Measurements from ENCODE around the gene CROT. TPM values are rescaled to one million over a fixed set of nuclear protein-coding genes. Genes with fewer than 3 reads are reported as not detected.

The CROT gene
- total and polyA plus RNA-seq, 2 donors: 17.6 to 66.0 TPM

DNA sequence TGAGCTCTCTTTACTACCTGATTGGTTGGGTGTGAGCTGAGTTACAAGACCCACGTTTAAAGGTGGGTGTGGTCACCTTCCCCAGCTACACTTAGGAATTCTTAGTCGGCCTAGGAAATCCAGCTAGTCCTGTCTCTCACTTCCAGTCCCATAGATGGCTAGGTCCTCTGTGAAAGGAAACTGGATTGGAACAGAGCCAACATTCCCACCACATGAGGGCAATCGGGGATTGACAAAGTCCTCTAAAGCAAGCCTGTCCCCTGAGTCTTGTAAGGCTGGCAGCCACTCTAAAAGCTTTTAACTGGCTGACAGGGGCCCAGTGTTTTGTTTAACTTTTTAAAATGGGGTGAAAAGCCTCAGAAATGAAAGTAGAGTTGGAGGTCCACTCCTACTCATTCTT is 15.1 kb upstream of the CROT start:
- WGBS: 66% methylated on average over 3 of the region's 3 CpGs
- DNase-seq (ENCODE audit: extremely low spot score): no peak
- no peak overlapping the region for H3K4me3 ChIP-seq (ENCODE audit: low read depth, low read length)

DNA sequence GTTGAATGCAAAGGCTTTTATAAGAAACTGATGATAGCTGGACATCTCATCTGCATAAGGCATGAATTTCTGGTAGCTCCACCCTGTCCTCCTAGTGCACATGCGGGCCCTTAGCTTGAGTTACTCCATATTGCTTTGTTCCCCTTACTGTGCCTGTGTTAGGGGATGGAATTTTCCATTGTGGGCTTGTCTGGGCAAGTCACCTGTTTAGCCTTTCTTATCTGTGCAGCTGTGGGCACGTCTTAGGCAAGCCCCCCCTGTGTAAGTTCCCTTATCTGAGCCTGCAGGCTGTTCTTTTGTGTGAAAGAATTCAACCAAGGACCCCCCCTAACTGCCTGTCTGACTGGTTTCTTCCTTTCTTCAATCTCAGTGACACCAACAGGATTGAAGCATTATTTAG is 14.5 kb upstream of the CROT start:
- 66% methylated on average over 2 of the region's 2 CpGs for WGBS
- Histone ChIP-seq H3K4me1 (ENCODE audit: insufficient read depth) (no peaks in the 10 kb centered on the region), H3K36me3 (ENCODE audit: insufficient read depth) (no peaks in the 10 kb centered on the region)

More for the DNA sequence above, 15.1 kb upstream of the CROT start:
- Histone ChIP-seq H3K36me3 (ENCODE audit: insufficient read depth) (no peaks in the 10 kb centered on the region), H3K4me1 (ENCODE audit: insufficient read depth) (no peaks in the 10 kb centered on the region), H3K27ac (ENCODE audit: low read depth) (no peak overlapping the region)

DNA sequence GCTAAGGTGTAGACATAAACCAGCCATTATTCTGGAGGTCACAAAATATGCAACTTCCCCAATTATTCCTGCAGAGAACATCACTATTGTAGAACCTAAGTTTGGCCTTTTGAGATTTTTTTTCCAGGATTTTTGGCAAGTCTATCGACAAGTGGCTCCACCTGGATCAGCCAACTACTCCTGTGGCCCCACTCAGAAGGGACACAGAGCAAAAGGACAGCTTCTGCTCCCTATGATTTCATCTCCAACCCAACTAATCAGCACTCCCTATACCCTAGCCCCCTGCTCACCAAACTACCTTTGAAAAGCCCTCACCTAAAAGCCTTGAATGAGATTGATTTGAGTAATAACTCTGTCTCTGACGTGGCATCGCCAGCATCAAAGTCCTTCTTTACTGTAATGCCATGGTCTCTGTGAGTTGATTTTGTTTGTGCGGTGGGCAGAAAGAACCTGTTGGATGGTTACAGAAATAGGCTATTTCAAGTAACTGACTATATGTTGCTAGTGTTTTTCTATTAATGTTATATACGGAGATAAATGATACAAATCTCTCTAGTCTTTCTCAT is 13.7 kb upstream of the CROT start:
- Histone ChIP-seq H3K36me3 (ENCODE audit: insufficient read depth) (no peaks in the 10 kb centered on the region), H3K27ac (ENCODE audit: low read depth) (no peak overlapping the region), H3K4me1 (ENCODE audit: insufficient read depth) (no peaks in the 10 kb centered on the region), H3K4me3 (ENCODE audit: low read depth, low read length) (no peak overlapping the region)
- 96% methylated on average over 5 of the region's 5 CpGs for WGBS
- DNase-seq (ENCODE audit: extremely low spot score): no peak

More for the DNA sequence above, 14.5 kb upstream of the CROT start:
- Histone ChIP-seq H3K27ac (ENCODE audit: low read depth) (no peak overlapping the region), H3K4me3 (ENCODE audit: low read depth, low read length) (no peak overlapping the region)
- DNase-seq (ENCODE audit: extremely low spot score): no peak

DNA sequence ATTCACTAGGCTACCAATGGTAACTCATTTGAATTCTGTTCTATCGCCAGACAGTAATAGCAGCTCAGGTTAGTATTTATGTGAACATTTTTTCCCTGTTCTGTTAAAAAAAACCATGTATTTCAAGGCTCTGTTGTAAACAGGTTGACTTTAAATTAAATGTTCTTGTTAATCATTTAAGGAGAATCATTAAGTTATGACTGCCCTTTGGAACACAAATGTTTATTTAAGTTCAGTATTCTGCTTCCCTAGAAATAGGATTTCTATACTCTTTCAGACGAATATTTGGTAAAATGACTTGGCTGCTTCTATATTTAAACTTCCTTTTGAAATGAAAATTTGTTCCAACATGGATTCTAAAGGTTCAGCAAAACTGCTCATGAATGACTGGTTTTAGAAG is 13.1 kb upstream of the CROT start:
- no peaks in the 10 kb centered on the region for H3K36me3 ChIP-seq (ENCODE audit: insufficient read depth)
- no peak overlapping the region for H3K4me3 ChIP-seq (ENCODE audit: low read depth, low read length)
- WGBS: 85% methylated on average over 2 of the region's 2 CpGs
- DNase-seq (ENCODE audit: extremely low spot score): no peak
- no peak overlapping the region for H3K27ac ChIP-seq (ENCODE audit: low read depth)
- H3K4me1 ChIP-seq (ENCODE audit: insufficient read depth): no peaks in the 10 kb centered on the region

DNA sequence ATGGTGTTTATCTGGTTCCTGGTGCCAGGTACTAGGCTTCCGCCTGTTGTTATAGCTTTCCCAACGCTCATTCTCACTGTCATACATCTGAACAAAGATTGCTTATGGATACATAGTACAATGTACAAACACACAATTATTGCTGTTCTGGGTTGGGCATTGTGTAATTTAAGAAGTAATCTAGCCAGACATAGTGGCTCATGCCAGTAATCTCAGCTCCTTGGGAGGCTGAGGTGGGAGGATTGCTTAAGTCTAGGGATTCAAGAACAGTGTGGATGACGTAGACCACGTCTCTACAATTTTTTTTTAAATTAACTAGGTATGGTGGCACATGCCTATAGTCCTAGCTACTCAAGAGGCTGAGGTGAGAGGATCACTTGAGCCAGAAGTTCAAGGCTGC is 9.3 kb upstream of the CROT start:
- no peaks in the 10 kb centered on the region for H3K36me3 ChIP-seq (ENCODE audit: insufficient read depth)
- no peak for DNase-seq (ENCODE audit: extremely low spot score)
- whole genome bisulfite sequencing: over 99% methylated on average over 4 of the region's 4 CpGs

DNA sequence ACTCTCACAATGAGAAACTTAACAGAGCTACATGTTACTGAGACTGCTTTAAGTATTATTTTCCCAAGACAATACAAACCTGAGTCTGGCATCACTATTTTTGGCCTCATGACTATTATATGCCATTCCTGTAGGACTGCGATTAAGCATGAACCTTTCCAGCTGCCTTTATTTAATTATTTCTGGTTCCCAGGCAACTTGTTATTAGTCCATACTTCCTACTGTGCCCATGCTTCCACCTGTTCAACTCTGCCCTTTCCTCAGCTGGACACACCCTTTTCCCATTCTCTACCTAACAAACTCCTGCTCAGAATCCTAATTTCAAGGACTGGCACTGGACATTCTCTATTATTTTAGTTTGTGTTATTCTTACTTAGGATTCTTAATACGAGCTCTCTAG is 8.1 kb upstream of the CROT start:
- no peak for DNase-seq (ENCODE audit: extremely low spot score)
- Histone ChIP-seq H3K4me1 (ENCODE audit: insufficient read depth) (no peaks in the 10 kb centered on the region), H3K27ac (ENCODE audit: low read depth) (no peak overlapping the region), H3K4me3 (ENCODE audit: low read depth, low read length) (no peak overlapping the region), H3K36me3 (ENCODE audit: insufficient read depth) (no peaks in the 10 kb centered on the region)
- 93% methylated on average over 2 of the region's 2 CpGs for WGBS

More for the DNA sequence above, 9.3 kb upstream of the CROT start:
- Histone ChIP-seq H3K4me1 (ENCODE audit: insufficient read depth) (no peaks in the 10 kb centered on the region), H3K4me3 (ENCODE audit: low read depth, low read length) (no peak overlapping the region), H3K27ac (ENCODE audit: low read depth) (no peak overlapping the region)

DNA sequence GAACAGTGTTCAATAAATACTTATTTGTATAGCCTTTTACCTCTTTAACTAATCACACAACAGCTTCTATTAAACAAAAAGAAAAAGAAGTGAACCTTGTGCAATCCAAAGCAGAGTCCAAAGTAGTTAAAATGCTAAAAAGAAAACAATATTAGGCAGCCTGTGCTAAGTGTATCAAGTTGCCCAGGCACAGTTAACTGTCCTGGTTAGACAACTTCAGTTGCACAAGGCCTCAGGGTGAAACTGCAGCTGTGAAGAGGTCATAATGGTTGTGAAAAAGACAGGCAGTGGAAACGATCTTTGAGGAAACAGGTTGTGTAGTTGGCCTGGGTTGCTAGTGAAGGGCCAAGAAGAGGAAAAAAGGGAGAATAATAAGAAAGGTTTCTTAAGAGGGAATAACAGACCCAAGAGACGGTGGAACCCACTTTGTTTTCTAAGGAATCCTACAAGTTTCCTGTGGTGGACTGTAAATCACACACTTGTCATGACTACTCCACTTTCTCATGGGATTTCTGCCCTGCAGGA is 6.0 kb upstream of the CROT start:
- Histone ChIP-seq H3K27ac (ENCODE audit: low read depth) (no peak overlapping the region), H3K4me3 (ENCODE audit: low read depth, low read length) (no peak overlapping the region), H3K4me1 (ENCODE audit: insufficient read depth) (no peaks in the 10 kb centered on the region), H3K36me3 (ENCODE audit: insufficient read depth) (no peaks in the 10 kb centered on the region)
- 52% methylated on average over 2 of the region's 2 CpGs for WGBS
- DNase-seq (ENCODE audit: extremely low spot score): no peak

DNA sequence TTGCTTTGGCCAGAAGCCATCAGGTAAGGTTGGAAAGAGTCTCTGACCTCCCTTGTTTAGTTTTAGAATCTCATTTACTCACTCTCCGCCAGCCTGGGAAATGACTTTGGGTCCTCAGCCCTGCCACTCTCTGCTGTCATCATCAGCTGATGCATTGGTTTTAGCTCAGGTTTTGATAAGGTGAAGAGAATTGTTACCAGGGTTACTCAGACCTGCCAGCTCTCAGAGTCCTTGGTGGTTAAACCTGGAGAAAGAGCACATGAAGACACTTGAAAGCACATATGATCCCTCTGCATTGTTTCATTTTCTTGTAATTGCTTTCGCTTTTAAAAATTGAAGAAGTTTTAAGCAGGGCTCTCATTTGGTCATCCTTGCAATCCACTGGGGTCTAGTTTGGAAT is 4.0 kb upstream of the CROT start:
- Histone ChIP-seq H3K27ac (ENCODE audit: low read depth) (no peak overlapping the region), H3K4me3 (ENCODE audit: low read depth, low read length) (no peak overlapping the region), H3K4me1 (ENCODE audit: insufficient read depth) (no peaks in the 10 kb centered on the region), H3K36me3 (ENCODE audit: insufficient read depth) (no peaks in the 10 kb centered on the region)
- 95% methylated on average over 2 of the region's 2 CpGs for WGBS
- no peak for DNase-seq (ENCODE audit: extremely low spot score)

DNA sequence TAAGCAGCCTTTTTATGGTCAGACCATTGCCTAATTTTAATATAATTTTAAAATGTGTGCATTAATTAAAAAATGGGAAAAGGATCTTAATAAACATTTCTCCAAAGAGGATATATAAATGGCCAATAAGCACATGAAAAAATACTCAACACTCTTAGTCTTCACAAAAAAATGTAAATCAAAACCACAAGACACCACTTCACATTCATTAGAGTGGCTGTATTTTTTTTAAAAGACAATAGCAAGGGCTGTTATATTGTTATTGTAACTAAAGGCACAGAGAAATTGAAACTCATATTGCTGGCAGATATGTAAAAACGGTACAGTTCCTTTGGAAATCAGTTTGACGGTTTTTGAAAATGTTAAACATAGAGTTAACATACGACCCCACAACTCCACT is 3.2 kb upstream of the CROT start:
- H3K27ac ChIP-seq (ENCODE audit: low read depth): no peak overlapping the region
- no peaks in the 10 kb centered on the region for H3K4me1 ChIP-seq (ENCODE audit: insufficient read depth)
- no peaks in the 10 kb centered on the region for H3K36me3 ChIP-seq (ENCODE audit: insufficient read depth)
- 92% methylated on average over 3 of the region's 3 CpGs for WGBS
- no peak for DNase-seq (ENCODE audit: extremely low spot score)
- H3K4me3 ChIP-seq (ENCODE audit: low read depth, low read length): no peak overlapping the region

DNA sequence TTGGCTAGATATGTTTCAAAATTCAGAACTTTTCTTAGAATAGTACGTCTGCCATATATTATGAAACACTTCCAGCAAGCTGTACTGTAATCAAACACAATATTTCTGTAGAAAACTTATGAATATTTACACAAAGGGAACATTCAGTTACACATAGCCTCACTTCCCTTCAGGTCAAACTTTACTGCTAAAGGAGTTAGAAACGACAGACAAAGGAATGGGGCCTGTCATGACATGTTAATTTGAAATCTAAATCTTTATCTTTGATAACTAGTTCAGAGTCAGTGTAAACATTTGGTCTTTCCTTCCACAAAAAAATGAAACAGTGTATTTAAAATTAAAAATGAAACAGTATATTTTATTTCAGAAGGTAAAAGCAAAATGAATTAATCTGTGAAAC is 1.0 kb upstream of the CROT start:
- H3K36me3 ChIP-seq (ENCODE audit: insufficient read depth): peaks cover 2% of the 10 kb centered on the region
- H3K4me3 ChIP-seq (ENCODE audit: low read depth, low read length): peak overlapping the region; percentile 61
- DNase-seq (ENCODE audit: extremely low spot score): peak; percentile 13
- peak overlapping the region; percentile 10 for H3K27ac ChIP-seq (ENCODE audit: low read depth)
- 9% methylated on average over 2 of the region's 2 CpGs for WGBS
- H3K4me1 ChIP-seq (ENCODE audit: insufficient read depth): no peaks in the 10 kb centered on the region

DNA sequence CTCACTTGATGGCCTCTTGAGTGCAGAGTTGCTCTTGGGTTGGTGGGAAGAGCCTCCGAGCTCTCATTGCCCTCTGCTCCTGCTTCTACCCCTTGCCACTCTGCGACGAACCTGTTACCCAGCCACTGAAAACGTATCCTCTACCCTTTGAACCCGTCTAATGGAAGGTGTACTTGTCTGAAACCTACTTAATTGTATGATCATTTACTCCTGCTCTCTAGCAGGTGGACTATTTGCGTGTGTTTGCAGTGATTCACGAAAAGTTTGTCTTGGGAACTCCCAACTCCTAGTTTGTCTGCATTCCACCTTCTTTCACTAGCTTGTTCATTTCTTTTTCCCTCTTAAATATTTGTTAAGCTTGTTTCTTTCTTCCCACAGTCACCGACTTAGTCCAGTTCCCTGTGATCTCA is 503 bp downstream of the CROT start:
- H3K4me3 ChIP-seq (ENCODE audit: low read depth, low read length): peak overlapping the region; percentile 61
- peaks cover 2% of the 10 kb centered on the region for H3K36me3 ChIP-seq (ENCODE audit: insufficient read depth)
- no peak for DNase-seq (ENCODE audit: extremely low spot score)
- H3K4me1 ChIP-seq (ENCODE audit: insufficient read depth): no peaks in the 10 kb centered on the region
- H3K27ac ChIP-seq (ENCODE audit: low read depth): peak overlapping the region; percentile 55
- WGBS: 12% methylated on average over 8 of the region's 8 CpGs

DNA sequence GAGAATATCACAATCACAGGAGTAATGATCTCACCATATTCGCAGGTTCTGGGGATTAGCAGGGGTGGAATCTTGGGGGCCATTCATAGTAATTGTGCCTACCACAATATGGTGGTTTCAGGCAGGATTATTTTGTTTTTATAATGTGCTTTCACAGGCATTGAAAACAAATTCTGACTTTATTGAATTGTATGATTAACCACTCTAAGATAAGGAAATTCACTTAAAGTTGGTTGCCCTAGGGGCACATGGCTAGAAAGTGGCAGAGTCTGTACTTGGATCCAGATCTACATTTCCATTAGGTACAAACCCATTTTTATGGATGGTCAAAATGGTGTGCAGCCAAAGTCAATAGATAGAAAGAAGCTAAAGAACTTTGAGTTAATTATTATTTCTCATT is 1.7 kb downstream of the CROT start:
- DNase-seq (ENCODE audit: extremely low spot score): no peak
- WGBS: 97% methylated on average over 1 of the region's 1 CpG
- no peaks in the 10 kb centered on the region for H3K4me1 ChIP-seq (ENCODE audit: insufficient read depth)
- H3K27ac ChIP-seq (ENCODE audit: low read depth): no peak overlapping the region
- H3K36me3 ChIP-seq (ENCODE audit: insufficient read depth): peaks cover 3% of the 10 kb centered on the region
- no peak overlapping the region for H3K4me3 ChIP-seq (ENCODE audit: low read depth, low read length)

DNA sequence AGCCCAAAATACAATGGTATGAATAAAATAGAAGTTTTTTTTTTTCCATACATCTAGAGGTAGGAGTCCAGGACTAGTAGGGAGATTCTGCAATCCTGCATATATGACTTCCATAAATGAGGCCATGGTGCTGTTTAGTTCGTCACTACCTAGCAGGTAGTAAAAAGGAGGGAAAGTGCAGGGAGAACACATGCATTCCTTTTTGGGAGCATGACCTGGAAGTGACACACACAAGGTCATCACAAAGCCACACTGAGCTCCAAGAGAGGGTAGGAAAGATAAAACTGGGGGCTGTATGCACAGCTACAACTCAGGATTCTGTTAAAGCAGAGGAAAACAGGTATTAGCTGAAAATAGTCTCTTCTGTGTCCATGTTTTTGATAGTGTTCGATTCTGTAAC is 2.2 kb downstream of the CROT start:
- Histone ChIP-seq H3K36me3 (ENCODE audit: insufficient read depth) (peaks cover 3% of the 10 kb centered on the region), H3K27ac (ENCODE audit: low read depth) (no peak overlapping the region), H3K4me3 (ENCODE audit: low read depth, low read length) (no peak overlapping the region), H3K4me1 (ENCODE audit: insufficient read depth) (no peaks in the 10 kb centered on the region)
- DNase-seq (ENCODE audit: extremely low spot score): no peak
- WGBS: 91% methylated on average over 2 of the region's 2 CpGs

DNA sequence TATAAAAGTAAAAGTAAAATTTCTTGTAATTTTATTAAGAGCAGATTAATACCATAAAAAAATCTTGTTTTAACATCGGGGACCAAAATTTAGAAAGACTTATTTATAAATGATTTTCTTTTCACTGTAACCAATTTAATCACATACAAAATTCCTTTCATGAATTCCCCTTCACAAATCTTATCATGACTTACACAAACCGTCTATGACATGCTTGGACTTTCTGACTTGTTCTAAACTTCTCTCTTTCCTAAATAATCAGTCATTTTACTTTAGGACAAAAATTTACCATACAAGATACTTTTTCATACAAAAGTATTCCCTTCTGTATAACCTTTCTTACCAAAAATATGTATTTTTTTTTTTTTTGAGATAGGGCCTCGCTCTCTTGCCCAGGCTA is 9.3 kb downstream of the CROT start:
- no peak overlapping the region for H3K4me3 ChIP-seq (ENCODE audit: low read depth, low read length)
- 93% methylated on average over 3 of the region's 3 CpGs for WGBS
- peaks cover 3% of the 10 kb centered on the region for H3K36me3 ChIP-seq (ENCODE audit: insufficient read depth)
- no peaks in the 10 kb centered on the region for H3K4me1 ChIP-seq (ENCODE audit: insufficient read depth)
- no peak overlapping the region for H3K27ac ChIP-seq (ENCODE audit: low read depth)
- no peak for DNase-seq (ENCODE audit: extremely low spot score)

DNA sequence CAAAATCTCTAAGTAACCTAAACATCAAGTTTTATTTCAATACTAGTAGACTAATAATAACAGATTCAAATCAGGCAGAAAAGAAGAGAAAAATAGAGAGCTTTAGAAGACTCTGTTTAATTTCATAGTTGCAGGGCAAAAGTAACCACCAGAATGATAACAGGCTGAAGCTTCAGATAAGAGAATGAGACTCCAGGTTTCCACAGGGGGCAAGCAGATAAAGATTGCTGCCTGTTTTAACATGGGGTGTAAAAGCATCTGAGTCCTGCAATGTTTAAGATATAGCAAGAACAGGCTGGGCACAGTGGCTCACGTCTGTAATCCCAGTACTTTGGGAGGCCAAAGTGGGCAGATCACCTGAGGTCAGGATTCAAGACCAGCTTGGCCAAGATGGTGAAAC is 11.0 kb downstream of the CROT start:
- Histone ChIP-seq H3K4me3 (ENCODE audit: low read depth, low read length) (no peak overlapping the region), H3K27ac (ENCODE audit: low read depth) (no peak overlapping the region), H3K4me1 (ENCODE audit: insufficient read depth) (no peaks in the 10 kb centered on the region), H3K36me3 (ENCODE audit: insufficient read depth) (peaks cover 3% of the 10 kb centered on the region)
- no peak for DNase-seq (ENCODE audit: extremely low spot score)
- 81% methylated on average over 1 of the region's 1 CpG for WGBS
